ENCODE measurements around the gene PCK1. TPM values are rescaled to one million over a fixed set of nuclear protein-coding genes. Genes with fewer than 3 reads are reported as not detected.

The PCK1 gene
- total and polyA plus RNA-seq, 2 of the 13 experiments (the other 11 are each of a cell fraction or from before 2014, with no cell fraction given): 6.5 to 12.6 TPM

DNA sequence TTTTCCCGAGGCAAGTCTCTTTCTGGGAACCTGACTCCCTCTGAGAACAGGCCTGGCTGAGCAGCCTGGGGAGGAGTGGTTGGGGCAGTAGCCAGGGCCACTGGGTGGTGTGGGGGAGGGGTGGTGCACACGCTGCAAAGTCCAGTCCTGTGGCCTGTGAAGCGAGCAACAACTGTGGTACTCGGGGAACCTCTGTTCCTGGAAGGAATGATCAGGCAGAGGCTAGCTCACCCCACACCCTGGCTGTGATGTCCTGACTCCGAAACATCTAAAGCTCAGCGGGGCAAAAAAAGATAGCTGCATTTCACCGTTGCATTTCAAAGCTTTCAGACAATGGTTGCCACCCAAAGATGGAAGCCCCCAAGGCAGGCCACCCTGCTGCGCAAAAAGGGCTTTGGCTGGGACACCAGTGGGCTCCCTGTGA is 25.5 kb downstream of the PCK1 start (continued):
- TF ChIP-seq, protein P1, sequence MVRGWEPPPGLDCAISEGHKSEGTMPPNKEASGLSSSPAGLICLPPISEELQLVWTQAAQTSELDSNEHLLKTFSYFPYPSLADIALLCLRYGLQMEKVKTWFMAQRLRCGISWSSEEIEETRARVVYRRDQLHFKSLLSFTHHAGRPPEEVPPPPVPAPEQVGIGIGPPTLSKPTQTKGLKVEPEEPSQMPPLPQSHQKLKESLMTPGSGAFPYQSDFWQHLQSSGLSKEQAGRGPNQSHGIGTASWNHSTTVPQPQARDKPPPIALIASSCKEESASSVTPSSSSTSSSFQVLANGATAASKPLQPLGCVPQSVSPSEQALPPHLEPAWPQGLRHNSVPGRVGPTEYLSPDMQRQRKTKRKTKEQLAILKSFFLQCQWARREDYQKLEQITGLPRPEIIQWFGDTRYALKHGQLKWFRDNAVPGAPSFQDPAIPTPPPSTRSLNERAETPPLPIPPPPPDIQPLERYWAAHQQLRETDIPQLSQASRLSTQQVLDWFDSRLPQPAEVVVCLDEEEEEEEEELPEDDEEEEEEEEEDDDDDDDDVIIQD (CRISPR knock-in tag; IDR thresholded peaks at IDR 0.05; ENCODE audit: low read depth): 0 out of 2 replicates have a peak, but pooled peaks have one; percentile 13
- no peak for TF ChIP-seq ZNF20 (CRISPR knock-in tag; IDR thresholded peaks at IDR 0.05)
- TF ChIP-seq NR2F6 (IDR thresholded peaks at IDR 0.05): peak; percentile 45
- peak; percentile 80 for TF ChIP-seq NR2F6 (CRISPR knock-in tag; IDR thresholded peaks at IDR 0.05)
- no peak for TF ChIP-seq FOXJ3 (CRISPR knock-in tag; IDR thresholded peaks at IDR 0.05; ENCODE audit: borderline replicate concordance)
- TF ChIP-seq, protein P2, sequence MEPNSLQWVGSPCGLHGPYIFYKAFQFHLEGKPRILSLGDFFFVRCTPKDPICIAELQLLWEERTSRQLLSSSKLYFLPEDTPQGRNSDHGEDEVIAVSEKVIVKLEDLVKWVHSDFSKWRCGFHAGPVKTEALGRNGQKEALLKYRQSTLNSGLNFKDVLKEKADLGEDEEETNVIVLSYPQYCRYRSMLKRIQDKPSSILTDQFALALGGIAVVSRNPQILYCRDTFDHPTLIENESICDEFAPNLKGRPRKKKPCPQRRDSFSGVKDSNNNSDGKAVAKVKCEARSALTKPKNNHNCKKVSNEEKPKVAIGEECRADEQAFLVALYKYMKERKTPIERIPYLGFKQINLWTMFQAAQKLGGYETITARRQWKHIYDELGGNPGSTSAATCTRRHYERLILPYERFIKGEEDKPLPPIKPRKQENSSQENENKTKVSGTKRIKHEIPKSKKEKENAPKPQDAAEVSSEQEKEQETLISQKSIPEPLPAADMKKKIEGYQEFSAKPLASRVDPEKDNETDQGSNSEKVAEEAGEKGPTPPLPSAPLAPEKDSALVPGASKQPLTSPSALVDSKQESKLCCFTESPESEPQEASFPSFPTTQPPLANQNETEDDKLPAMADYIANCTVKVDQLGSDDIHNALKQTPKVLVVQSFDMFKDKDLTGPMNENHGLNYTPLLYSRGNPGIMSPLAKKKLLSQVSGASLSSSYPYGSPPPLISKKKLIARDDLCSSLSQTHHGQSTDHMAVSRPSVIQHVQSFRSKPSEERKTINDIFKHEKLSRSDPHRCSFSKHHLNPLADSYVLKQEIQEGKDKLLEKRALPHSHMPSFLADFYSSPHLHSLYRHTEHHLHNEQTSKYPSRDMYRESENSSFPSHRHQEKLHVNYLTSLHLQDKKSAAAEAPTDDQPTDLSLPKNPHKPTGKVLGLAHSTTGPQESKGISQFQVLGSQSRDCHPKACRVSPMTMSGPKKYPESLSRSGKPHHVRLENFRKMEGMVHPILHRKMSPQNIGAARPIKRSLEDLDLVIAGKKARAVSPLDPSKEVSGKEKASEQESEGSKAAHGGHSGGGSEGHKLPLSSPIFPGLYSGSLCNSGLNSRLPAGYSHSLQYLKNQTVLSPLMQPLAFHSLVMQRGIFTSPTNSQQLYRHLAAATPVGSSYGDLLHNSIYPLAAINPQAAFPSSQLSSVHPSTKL (CRISPR knock-in tag; IDR thresholded peaks at IDR 0.05): peak; percentile 68
- no peak for TF ChIP-seq ZNF83 (CRISPR knock-in tag; IDR thresholded peaks at IDR 0.05; ENCODE audit: borderline replicate concordance)
- no peak for TF ChIP-seq ZNF446 (CRISPR knock-in tag; IDR thresholded peaks at IDR 0.05)
- TF ChIP-seq, protein P3, sequence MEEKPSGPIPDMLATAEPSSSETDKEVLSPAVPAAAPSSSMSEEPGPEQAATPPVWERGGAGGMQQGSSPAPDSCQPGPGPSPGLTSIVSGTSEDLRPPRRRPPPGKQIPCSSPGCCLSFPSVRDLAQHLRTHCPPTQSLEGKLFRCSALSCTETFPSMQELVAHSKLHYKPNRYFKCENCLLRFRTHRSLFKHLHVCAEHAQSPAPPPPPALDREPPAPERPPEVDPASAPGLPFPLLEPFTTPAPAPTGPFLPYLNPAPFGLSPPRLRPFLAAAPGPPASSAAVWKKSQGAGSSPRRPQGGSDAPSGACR (CRISPR knock-in tag; IDR thresholded peaks at IDR 0.05): 0 out of 2 replicates have a peak, but pooled peaks have one; percentile 38
- TF ChIP-seq HOXD1 (CRISPR knock-in tag; IDR thresholded peaks at IDR 0.05): 0 out of 2 replicates have a peak, but pooled peaks have one; percentile 29
- TF ChIP-seq, protein P4, sequence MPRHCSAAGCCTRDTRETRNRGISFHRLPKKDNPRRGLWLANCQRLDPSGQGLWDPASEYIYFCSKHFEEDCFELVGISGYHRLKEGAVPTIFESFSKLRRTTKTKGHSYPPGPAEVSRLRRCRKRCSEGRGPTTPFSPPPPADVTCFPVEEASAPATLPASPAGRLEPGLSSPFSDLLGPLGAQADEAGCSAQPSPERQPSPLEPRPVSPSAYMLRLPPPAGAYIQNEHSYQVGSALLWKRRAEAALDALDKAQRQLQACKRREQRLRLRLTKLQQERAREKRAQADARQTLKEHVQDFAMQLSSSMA (CRISPR knock-in tag; IDR thresholded peaks at IDR 0.05): no peak
- TF ChIP-seq, protein P5, sequence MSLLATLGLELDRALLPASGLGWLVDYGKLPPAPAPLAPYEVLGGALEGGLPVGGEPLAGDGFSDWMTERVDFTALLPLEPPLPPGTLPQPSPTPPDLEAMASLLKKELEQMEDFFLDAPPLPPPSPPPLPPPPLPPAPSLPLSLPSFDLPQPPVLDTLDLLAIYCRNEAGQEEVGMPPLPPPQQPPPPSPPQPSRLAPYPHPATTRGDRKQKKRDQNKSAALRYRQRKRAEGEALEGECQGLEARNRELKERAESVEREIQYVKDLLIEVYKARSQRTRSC (CRISPR knock-in tag; IDR thresholded peaks at IDR 0.05; ENCODE audit: low read depth): no peak
- no peak for TF ChIP-seq NR2C2 (CRISPR knock-in tag; IDR thresholded peaks at IDR 0.05; ENCODE audit: borderline replicate concordance)
- TF ChIP-seq DNMT3B (CRISPR knock-in tag; conservative IDR thresholded peaks at IDR 0.05): no peak
- no peak for TF ChIP-seq ZNF160 (CRISPR knock-in tag; IDR thresholded peaks at IDR 0.05)
- TF ChIP-seq, protein P6, sequence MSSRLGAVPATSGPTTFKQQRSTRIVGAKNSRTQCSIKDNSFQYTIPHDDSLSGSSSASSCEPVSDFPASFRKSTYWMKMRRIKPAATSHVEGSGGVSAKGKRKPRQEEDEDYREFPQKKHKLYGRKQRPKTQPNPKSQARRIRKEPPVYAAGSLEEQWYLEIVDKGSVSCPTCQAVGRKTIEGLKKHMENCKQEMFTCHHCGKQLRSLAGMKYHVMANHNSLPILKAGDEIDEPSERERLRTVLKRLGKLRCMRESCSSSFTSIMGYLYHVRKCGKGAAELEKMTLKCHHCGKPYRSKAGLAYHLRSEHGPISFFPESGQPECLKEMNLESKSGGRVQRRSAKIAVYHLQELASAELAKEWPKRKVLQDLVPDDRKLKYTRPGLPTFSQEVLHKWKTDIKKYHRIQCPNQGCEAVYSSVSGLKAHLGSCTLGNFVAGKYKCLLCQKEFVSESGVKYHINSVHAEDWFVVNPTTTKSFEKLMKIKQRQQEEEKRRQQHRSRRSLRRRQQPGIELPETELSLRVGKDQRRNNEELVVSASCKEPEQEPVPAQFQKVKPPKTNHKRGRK (CRISPR knock-in tag; IDR thresholded peaks at IDR 0.05): no peak
- peak; percentile 88 for TF ChIP-seq HNF4G (IDR thresholded peaks at IDR 0.05; ENCODE audit: borderline replicate concordance, low read depth, low read length)
- peak; percentile 68; the same call in 1 of the 2 replicates for TF ChIP-seq HNF4G (CRISPR knock-in tag; IDR thresholded peaks at IDR 0.05; ENCODE audit: borderline replicate concordance, low read depth)
- TF ChIP-seq MED1 (CRISPR knock-in tag; IDR thresholded peaks at IDR 0.05): peak; percentile 87
